ENCODE data around the gene ATP6V0A4.
"Not testable (repeated sequence)": the region's sequence is repeated elsewhere in the genome, so short reads cannot be mapped to it uniquely, and the experiment has no call there.

ATP6V0A4 gene

DNA sequence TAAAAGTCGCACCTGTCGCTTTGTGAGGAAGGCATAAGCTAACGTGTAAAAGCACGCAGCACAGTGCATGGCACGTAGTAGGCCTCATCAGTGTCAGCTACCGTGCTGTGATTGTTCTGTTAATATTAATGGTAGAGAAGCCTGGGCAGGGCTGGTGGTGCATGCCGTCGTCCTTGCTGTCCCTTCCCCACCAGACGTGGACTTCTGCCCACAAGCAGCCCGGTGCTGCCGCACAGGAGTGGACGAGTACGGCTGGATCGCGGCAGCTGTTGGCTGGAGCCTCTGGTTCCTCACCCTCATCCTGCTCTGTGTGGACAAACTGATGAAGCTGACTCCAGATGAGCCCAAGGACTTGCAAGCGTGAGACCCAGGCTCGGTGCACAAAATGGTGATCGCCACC lies 4.7 kb upstream of the ATP6V0A4 start:
- DNase-seq = no peak

DNA sequence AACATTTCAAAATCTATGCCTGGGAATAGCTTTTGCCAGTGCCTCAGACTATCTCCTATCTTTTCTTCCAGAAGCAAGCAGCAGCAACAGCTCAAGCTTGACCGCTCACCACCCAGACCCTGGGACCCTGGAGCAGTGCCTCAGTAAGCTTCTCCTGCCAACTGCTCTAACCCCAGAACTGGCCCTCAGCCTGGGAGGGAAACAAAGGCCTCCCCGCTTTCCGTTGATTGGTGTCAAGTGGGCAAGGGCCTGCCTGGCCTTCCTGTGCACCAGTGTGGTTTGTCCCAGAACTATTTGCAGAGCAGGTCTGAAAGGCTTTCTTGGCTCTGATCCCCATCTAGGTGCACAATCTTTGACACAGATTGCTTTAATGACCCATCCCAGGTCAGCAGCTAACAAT lies 3.3 kb upstream of the ATP6V0A4 start:
- DNase-seq = peak in 13 of 51 donors; percentile 2 to 52 (median 11)

DNA sequence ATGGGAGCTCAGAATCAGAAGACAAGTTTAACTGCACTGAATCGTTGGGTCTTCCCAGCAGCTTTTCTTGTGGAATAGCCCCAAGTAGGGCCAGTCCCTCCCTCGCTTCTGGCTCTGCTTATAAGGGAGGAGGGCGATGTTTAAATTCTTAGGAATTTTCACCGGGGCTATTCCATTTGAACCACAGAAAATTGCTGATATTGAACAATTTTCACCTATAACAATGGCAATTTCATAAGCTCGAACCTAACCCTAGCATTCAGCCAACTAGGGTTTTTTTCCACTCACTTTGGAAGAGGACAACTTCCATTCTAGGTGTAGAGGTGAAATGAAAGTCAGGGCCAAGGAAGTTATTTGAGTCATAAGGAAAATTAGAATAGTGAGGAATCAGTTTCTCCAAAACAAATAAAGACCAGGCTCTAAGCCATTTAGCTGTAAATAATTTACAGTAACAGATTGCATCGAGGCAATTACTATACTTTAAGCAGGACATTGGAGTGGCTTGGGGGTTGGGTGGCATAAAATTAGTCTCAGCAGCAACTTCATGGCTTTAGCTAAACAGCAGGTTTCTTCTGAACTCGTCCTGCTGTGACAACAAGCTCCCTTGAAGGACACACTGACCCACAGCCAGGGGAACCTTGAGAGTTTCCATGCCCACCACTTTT lies 1.5 kb upstream of the ATP6V0A4 start:
- DNase-seq = no peak

DNA sequence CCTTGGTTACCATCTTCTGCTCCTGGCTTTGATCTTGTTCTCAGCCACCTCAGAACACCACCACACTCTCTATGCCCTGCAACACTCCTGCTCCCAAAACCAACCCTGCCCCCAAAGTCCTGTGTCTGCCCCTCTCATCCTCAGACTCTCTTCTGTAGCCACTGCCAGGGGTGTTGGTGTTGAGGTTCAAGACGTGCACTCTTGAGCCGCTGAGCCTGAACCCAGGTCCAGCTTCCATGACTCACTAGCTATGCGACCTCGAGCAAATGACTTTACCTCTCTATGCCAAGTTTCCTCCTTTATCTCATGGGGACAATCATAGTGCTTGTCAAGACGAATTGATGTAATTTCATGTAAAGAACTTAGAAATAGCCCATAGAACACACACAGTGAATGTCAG lies 840 bp upstream of the ATP6V0A4 start:
- no peak for DNase-seq

DNA sequence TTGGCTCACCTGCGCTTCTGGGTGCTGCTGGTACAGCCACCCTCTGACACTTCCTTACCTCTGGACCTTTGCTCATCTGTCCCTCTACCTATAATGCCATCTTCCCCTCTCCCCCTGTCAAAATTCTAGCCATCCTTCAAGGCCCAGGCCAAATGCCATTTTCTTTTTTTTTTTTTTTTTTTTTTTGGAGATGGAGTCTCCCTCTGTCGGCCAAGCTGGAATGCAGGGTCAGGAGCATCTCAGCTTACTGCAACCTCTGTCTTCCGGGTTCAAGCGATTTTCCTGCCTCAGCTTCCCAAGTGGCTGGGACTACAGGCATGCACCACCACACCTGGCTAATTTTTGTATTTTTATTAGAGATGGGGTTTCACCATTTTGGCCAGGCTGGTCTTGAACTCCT lies 950 bp downstream of the ATP6V0A4 start:
- not testable (repeated sequence) for DNase-seq

DNA sequence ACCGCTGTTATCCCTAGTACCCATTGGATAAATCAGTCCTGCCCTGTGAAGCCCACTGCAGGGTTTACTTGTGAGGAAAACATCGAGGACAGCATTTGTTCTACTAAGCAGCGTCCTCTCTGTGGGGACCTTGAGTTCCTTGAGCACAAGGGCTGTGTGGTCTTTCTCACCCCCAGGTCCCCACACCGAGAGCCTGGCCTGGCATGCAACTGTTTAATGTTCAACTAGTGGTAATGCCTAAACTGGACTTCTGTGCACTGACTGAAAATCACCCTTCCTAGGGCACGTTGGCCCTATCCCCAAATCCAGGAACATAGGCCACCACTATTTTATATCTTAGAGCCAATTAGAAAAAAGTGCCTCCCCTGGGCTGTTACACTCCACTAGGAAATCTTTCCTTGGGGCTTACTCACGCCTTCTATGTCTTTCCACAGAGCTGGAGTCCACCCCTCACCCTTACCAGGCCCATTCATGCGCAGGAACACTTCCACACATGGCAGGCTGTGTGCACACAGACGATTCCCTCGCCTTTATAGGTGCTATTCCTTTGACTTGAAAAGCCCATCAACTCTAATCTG lies 1.9 kb downstream of the ATP6V0A4 start:
- no peak for DNase-seq

DNA sequence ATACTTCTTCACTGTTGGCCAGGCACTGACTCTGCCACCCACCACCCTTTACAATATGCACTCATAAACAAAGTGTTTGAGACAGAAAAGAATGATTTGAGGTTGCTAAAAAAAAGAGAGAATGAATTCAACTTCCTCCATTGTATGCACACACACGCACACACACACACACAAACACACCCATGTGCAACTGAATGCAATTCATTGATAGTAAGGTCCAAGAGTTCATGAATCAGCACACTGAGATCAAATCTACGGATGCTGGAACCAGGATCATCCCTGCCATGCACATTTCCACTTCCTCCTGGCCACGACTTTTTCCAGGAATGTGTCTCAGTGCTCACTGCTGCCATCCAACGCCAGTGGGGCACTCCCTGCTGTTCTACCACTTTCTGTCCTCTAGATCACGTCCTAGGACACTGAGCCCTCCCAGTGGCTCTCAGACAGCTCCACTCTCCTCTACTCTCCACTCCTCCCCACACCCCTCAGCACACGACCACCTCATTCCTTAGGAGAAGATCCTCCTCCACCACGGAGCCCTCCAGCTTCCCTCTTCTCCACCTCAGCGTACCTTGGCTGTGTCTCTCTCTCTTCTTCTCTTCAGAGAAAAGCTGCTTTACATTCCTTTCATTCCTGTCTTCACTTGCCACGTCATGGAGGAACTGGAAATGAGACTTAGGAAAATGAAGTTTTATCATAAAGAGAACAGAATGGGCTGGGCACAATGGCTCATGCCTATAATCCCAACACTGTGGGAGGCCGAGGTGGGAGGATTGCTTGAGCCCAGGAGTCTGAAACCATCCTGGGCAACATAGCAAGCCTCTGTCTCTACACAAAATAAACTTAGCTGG lies 12.2 kb downstream of the ATP6V0A4 start:
- no peak for DNase-seq

DNA sequence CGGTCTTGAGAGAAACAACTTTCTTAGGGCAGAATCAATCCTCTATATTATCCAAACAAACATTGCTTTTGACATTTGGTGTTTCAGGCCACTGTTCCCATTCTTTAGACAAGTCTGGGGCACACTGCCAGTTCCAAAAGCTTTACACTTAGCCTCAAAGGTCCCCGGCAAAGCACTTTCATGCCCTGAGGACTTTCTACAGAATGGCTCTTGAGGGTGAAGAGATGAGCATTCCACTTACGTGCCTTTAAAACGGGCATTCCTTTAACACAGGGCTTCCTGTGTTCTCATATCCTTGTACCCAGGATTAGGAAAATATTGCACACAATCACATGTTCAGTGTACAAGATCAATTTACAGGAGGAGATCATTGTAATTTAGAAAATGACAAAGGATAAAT lies 13.3 kb downstream of the ATP6V0A4 start:
- no peak for DNase-seq

DNA sequence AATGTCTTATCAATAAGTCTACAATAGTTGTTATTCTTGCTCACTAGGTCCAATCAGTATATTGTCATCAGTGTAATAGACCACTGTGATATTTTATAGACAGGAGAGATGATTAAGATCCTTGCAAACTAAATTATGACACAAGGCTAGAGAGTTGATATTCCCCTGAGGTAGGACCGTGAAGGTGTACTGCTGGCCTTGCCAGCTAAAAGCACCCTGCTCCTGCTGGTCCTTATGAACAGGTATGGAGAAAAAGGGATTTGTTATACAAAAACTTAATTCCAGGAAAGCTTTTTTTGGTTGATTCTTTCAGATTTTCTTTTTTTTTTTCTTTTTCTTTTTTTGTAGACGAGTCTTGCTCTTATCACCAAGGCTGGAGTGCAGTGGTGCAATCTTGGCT lies 17.0 kb downstream of the ATP6V0A4 start:
- DNase-seq = no peak

DNA sequence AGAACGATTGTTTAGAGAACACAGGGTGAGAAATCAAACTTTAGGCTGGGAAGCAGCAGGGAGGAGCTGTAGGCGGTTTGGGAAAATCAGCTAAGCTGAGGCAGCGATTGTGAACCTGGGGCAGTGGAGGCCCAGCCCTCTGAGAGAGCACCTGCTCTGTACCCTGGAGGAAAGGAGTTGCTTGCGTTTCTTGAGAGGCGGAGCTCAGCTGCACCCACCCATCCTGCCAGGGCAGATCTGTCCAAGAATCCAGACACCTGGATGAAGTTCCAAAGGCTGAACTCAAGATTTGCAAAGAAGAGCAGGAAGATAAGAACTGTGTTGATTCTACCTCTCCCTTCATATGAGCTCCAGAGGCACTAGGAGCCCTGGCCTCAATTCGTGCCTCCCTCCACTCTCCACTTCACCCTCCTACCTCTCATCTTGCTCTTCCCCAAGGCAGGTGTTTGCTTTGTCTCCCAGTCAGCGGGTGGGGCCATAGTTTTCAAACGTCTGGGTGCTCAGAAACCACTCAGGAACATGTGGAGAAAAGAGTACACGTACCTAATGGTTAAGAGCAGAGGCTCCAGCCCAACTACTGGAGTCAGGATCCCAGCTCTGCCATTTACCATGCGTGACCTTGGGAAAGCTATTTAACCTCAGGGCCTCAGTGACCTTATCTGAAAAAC lies 21.7 kb downstream of the ATP6V0A4 start:
- DNase-seq = no peak

DNA sequence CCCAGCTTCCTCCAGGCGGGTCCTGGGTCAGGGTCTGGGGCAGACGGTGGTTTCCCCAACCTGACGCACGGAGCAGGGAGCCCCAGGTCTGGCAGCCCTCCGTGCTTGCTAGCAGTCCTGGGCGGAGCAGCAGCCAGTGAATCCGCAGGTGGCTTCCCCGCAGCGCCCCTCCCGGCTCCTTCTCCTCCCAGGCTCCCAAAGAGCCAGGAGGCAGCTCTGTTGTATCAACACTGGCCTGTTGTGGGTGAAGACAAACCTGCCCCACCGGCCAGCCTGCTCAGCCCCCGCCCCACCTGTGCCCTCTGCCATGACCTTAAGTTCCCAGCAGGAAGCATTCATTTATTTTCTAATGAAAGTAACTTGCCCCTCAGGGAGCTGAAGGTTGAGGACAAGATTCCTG lies 24.2 kb downstream of the ATP6V0A4 start:
- no peak for DNase-seq

DNA sequence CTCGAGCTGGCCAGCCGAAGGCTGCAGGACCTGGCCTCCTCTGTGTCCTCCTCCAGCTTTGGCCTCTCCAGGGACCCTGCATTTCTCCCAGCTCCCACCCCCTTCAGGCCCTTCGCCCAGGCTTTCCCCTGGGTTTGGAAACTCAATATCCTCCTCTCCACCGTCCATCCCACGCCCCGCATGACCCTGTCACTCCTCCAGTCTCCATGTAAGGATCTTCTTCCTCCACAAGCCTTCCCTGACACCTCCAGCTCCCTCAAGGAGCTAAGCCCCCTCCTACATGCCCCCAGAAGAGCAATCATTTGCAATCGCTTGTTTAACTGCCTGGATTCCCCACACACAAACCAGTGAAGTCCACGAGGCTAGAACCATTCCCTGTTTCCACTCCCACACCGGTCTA lies 24.8 kb downstream of the ATP6V0A4 start:
- DNase-seq = no peak

DNA sequence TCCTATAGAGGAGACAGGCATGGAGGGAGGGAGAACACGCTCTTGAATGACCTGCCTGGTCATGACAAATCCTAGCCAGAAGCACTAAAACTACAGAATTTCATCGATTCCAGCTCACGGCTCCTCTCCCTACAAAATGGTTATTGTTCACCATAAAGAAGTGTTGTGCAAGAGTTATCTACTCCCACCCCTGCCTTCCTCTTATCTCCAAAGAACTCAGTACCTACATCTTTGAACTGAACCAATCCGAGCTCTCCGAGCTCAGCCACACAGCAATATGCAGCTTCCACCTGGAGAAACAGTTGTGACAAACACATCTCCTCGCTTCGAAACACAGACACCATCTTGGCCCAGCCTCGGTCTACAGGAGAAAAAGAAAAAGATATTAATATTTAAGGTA lies 27.1 kb downstream of the ATP6V0A4 start:
- DNase-seq = no peak

DNA sequence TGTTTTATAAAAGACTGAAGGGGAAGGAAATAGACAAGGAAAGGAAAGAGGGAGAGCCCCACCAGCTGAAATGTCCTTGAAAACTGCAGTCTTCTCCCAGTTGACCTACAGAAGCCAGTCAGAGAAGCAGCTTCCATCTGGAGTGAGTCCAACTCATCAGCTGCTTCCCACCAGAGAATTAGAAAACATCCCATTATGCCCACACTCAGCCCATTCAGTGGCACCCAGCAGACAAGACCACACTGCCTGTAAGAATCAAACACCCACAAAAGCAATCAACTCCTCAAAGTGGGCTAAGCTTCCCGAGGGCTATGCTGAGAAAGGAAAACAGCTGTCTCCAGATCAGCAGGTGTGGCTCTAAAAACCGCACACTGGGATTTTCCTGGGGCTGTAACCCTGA lies 29.8 kb downstream of the ATP6V0A4 start:
- DNase-seq = no peak

DNA sequence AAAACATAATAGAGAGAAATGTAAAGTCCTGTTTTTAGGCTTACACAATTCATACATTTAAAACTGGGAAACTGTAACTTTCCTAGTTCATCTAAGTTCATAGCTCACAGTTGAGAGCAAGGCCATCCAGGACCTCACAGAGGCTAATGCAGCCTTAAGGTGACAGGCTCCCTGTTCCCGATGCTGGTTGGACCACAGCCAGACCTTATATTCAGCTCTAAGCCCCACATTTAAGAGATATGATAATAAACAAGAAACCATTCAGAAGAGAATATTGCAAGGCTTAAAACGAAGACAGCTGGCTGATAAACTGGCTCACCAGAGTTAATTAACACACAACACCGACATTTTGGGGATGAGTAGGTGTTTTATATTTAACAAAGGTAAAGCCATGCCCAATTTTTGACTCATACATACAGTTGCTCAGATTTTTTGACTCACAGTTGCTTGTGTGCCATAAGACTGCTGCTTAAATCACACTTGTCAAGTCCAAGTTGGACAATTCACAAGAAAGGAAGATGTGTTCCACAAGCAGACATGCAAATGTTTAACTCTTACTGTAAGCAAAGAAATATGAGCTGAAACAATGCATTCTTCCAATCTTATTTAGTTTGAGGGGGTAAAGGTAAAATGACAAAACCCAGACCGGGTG lies 41.3 kb downstream of the ATP6V0A4 start:
- DNase-seq = peak in 1 of 51 donors; percentile 7

DNA sequence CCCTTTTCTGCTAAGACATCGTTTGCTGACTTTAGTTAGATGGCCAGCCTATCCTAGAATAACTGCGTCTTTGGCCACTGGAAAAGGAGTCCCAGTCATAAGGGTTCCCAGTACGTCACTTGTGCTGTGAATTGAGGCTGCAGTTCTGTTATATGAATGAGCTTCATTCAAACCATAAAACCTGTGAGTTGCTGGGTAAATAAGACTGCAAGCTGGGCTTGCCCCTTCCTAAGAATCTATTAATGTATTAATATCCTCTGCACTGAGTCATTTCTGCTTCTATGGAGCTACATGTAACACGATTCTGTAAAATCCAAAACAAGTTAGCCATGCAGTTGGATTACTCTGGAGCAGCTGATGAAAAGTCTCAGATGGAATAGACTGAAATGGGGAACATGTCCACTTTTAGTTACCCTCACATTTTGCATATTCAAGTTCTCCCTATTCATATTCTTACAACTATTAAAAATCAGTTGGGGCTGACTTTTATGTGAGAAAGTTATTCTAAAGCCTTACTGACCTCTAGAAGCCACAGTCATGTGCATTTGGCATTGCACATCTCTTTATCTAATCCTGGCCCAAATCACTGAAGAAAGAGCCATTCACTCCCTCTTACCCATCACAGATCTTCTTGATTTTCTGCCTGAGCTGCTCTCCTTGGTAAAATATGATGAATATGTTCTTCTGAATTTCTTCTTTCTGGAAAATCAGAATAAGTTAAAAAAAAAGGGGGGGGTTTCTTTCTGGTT lies 42.0 kb downstream of the ATP6V0A4 start:
- DNase-seq = peak in 2 of 51 donors; percentile 1 to 15

DNA sequence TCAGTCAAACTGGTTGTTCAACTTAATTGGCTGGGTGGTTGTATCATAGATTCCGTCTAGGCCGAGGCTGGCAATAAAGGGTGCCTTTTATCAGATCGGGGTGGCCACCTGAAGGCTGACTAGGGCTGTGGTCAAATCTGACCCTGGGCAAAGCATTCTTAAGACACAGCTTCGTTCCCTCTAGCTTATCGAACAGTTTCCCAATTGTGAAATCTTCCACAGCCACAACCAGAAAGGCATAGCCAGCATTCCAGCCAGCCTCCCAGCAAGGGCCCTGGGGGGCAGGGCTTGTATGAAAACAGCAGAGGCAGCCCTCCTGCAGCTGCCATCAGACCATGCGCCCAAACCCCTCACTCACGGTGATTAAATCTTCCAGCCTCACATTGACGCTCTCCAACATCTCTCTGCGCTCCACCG lies 42.7 kb downstream of the ATP6V0A4 start:
- DNase-seq = no peak

DNA sequence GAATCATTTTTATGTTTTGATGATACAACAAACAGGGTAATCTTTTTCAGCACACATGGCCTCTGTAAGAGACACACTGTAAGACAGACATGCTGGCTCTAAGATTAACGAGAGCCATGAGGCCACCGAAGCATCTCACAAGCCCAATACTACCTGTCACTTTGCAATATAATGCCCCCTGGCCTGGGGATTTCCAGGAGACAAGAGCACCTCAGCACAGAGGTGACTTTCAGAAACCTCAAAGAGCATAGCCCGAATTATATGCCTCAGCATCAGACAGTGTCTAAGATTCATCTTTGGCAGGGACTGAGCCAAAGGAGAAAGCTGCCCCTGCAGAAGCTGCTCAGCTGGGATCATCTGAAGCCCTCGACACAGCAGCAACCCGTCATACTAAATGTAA lies 44.4 kb downstream of the ATP6V0A4 start:
- DNase-seq = no peak

DNA sequence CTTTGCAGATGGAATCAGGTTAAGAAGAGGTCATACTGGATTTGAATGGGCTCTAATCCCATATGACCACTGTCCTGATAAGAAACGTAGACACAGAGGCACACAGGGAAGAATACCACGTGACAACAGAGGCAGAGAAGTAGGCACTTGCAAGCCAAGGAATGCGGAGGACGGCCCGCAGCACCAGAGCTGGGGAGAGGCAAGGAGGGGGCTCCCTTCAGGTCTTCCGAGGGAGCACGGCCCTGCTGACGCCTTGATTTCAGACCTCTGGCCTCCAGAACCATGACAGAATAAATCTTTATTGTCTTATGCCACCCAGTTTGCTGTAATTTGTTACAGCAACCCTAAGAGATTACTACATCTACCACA lies 44.9 kb downstream of the ATP6V0A4 start:
- DNase-seq = no peak

DNA sequence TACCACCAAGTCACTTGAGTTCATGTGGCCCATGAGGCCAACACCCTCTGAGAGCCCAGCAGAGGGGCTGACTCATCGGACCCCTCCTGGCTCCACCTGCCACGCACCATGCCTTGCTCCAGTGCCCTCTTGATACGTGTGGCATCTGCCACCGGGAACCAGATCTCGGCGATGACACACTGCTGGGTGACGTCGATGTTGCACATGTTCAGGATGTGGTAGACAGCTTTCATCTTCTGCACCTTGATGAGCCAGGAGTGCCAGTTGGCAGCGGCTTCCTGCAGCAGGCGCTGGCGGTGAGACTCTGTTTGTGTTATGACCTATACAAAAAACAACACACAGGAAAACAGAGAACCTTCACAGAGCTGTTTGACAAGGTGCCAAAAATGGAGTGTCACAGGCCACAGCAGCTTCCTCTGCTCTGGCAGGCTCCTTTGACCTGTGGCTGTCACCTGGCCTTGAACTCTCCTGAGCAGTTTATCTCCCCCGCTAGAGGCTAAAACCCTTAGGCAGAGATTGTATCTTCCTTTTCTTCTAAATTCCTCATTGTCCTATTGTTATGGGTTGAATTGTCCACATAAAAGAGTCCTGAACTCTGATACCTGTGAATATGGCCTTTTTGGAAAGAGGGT lies 45.4 kb downstream of the ATP6V0A4 start:
- DNase-seq = peak in 1 of 51 donors; percentile 1
